ENCODE results near the gene CTXN1. TPM values are rescaled to one million over a fixed set of nuclear protein-coding genes. Genes with fewer than 3 reads are reported as not detected.
A peak's percentile ranks its signal among the peaks of the same experiment; 100 is the strongest.

The CTXN1 gene
- total and polyA plus RNA-seq, 8 donors, result 0.67 to 5.1 (median 1.7) TPM

DNA sequence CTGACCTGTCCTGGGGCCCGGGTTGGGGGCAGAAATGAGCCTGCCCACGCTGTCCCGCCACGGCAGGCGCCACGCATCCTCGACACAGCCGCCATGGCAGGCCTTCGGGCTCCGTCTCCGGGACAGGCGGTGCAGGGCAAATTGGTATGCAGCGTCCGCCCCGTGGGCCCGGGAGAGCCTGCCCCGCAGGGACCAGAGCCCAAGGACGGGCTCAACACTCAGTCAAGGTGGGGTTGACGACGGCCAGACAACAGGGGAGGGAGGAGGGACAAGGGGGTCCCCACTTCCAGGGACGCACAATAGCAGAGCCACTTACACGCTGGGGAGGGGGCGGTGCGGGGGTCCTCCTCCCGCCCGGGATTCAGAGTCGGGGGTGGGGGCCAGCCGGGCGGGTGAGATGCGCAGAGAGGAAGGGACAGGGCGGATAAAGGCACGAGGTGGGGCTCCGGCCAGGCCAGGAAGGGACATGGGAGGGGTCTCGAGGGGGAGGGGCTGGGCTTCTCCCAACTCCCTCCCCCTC is 1.2 kb downstream of the CTXN1 start:
- ATAC-seq (no peak), FAIRE-seq (no peak), DNase-seq (peak in 3 of 6 donors; percentile 31 to 80 (median 55))
- Histone ChIP-seq H3K27me3 (no peaks in the 10 kb centered on the region), H3K4me3 (peak overlapping the region in 2 of 4 donors; percentile 43 to 48), H3K36me3 (peaks cover 0 to 6% (median 0%) of the 10 kb centered on the region in 3 donors), H3K27ac (no peak overlapping the region), H3K9me3 (no peaks in the 10 kb centered on the region), H3K4me1 (peaks cover 6 to 21% (median 9%) of the 10 kb centered on the region in 3 donors)
- intact Hi-C loops (cut with DNase I), result loop anchor here in 2 of 3 donors (5.0 to 10.0 kb wide), 2 partner anchors 70 to 72 kb away; no protein-coding TSS in a partner anchor
- TF ChIP-seq, protein P1, sequence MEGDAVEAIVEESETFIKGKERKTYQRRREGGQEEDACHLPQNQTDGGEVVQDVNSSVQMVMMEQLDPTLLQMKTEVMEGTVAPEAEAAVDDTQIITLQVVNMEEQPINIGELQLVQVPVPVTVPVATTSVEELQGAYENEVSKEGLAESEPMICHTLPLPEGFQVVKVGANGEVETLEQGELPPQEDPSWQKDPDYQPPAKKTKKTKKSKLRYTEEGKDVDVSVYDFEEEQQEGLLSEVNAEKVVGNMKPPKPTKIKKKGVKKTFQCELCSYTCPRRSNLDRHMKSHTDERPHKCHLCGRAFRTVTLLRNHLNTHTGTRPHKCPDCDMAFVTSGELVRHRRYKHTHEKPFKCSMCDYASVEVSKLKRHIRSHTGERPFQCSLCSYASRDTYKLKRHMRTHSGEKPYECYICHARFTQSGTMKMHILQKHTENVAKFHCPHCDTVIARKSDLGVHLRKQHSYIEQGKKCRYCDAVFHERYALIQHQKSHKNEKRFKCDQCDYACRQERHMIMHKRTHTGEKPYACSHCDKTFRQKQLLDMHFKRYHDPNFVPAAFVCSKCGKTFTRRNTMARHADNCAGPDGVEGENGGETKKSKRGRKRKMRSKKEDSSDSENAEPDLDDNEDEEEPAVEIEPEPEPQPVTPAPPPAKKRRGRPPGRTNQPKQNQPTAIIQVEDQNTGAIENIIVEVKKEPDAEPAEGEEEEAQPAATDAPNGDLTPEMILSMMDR (IDR thresholded peaks at IDR 0.05), result no peak
- WGBS, 2 donors, result 21 to 24% methylated on average over 19 to 31 of the region's 34 CpGs

DNA sequence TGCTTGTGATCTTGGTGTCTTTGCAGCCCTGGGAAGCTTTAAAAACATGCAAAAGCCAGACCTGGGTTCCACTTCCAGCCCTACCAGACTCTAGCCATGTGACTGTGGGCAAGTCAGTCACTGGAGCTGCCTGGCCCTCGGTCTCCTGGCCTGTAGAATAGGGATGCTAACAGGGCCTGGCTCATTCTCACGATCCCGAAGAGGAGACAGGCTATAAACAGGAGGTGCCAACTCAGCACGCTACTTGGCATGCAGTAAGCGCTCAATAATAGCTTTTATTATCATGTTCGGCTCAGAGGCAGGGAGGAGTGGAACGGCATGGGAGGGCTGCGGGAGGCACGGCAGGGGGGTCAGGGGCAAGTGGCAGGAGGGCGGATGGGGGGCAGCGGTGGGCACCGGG is 1.7 kb downstream of the CTXN1 start:
- TF ChIP-seq, protein P1 (IDR thresholded peaks at IDR 0.05), result no peak
- WGBS, 2 donors, result 65 to 69% methylated on average over 10 to 12 of the region's 12 CpGs
- no peak for ATAC-seq
- H3K9me3 ChIP-seq, result no peaks in the 10 kb centered on the region
- H3K36me3 ChIP-seq, result peaks cover 0 to 6% (median 0%) of the 10 kb centered on the region in 3 donors
- H3K27me3 ChIP-seq, result no peaks in the 10 kb centered on the region
- H3K27ac ChIP-seq, result no peak overlapping the region
- H3K4me3 ChIP-seq, result no peak overlapping the region
- no peak for FAIRE-seq
- H3K4me1 ChIP-seq, result peaks cover 6 to 21% (median 9%) of the 10 kb centered on the region in 3 donors
- no peak for DNase-seq
- intact Hi-C loops (cut with DNase I), result loop anchor here in 2 of 3 donors (5.0 to 10.0 kb wide), 2 partner anchors 69 to 72 kb away; no protein-coding TSS in a partner anchor

DNA sequence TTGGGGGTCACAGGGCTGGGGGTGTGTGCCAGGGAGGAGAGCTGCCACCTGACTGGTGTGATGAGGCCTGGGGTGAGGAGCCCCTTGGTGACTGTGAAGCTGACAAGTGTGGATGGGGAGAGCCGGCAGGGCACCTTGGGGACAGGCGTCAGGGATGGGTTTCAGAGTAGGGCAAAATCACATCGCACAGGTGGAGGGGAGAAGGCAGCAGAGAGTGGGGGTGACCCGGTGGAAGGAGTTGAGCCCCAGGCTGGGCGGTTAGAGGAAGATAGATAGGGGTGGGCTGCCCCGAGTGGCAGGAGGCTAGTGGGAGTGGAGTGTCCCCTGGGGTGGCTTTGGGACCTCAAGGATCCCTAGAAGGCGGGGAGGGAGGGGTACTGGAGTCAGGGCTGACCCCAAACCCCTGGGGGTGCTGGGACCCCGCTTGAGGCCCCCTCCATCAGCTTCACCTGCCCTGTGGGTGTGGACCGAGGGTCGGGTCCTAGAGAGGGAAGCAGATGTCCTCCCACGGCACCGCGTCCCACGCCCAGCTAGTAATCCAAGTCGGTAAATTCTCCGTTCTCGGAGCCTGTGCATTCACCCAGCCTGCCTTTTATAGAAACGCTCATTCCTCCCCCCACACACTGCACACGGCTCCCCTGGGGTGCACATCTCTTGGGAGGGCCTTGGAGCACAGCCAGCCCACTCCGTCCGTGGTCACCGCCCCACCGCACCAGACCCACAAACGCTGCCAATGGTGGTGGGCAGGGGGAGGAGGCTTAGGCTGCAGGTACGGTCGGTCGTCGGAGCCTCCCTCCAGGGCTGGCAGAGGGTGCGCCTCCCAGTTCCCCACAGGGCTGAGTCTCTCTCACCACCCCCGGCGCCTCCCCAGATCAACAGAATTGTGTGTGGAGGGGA is 2.4 kb downstream of the CTXN1 start:
- Histone ChIP-seq H3K27me3 (no peaks in the 10 kb centered on the region), H3K36me3 (peaks cover 0 to 6% (median 0%) of the 10 kb centered on the region in 3 donors), H3K4me3 (no peak overlapping the region), H3K27ac (no peak overlapping the region), H3K9me3 (no peaks in the 10 kb centered on the region), H3K4me1 (peaks cover 6 to 21% (median 9%) of the 10 kb centered on the region in 3 donors)
- WGBS, 2 donors, result 81 to 86% methylated on average over 31 of the region's 31 CpGs
- intact Hi-C loops (cut with DNase I), result loop anchor here in 2 of 3 donors (5.0 to 10.0 kb wide), 2 partner anchors 69 to 71 kb away; no protein-coding TSS in a partner anchor
- DNase-seq, result peak in 2 of 6 donors; percentile 59 to 79
- FAIRE-seq, result no peak
- no peak for ATAC-seq
- TF ChIP-seq, protein P1 (IDR thresholded peaks at IDR 0.05), result no peak

DNA sequence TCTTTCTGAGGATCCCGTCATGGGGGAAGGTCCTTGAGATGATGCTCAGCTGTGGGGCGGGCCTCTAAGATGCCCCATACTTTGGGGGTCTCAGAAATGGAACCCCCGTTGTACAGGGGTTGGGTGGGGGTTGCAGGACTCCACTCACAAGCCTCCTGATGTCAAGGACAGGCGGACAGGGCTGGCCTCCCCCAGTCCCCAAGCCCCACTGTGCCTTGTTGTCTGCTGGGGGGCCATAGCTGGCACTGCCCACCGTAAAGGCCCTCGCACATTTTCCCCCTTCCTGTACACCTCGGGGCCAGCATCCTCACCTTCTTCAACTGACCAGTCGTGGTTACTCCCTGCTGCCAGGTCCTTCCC is 3.1 kb downstream of the CTXN1 start:
- TF ChIP-seq, protein P1 (IDR thresholded peaks at IDR 0.05), result no peak
- FAIRE-seq, result no peak

More for the DNA sequence above, 3.1 kb downstream of the CTXN1 start:
- intact Hi-C loops (cut with DNase I), result loop anchor here in 2 of 3 donors (5.0 to 10.0 kb wide), 2 partner anchors 68 to 71 kb away; no protein-coding TSS in a partner anchor
- Histone ChIP-seq H3K36me3 (peaks cover 0 to 6% (median 0%) of the 10 kb centered on the region in 3 donors), H3K4me1 (peaks cover 6 to 21% (median 11%) of the 10 kb centered on the region in 3 donors), H3K27me3 (no peaks in the 10 kb centered on the region), H3K27ac (no peak overlapping the region), H3K9me3 (no peaks in the 10 kb centered on the region), H3K4me3 (no peak overlapping the region)
- ATAC-seq, result no peak
- DNase-seq, result peak in 1 of 6 donors; percentile 33
- WGBS, 2 donors, result 84 to 85% methylated on average over 8 of the region's 8 CpGs
